Fibroblast of pulmonary artery (primary cell): Measurements from ENCODE around the gene YIPF3.
"Not testable (repeated sequence)": the region's sequence is repeated elsewhere in the genome, so short reads cannot be mapped to it uniquely, and the experiment has no call there.

ENCODE experiments used
- DNase-seq: peaks from one replicate; pipeline ENCODE4 v3.0.0-alpha.2; 2010; ENCODE audit warnings: low read depth
- H3K4me3 ChIP-seq: replicated peaks from 2 replicates; pipeline ENCODE4 v1.5.1; 2011; ENCODE audit warnings: low read depth, mild to moderate bottlenecking, control low read depth, low read length, moderate library complexity
- CTCF ChIP-seq: IDR thresholded peaks from 2 replicates; pipeline ENCODE4 v1.5.1; 2011; ENCODE audit warnings: mild to moderate bottlenecking, control low read depth, low read length, inconsistent platforms; ENCODE audit errors: missing control alignments

Gene YIPF3

GRCh38 chr6:43516697-43517504 is at the start of gene YIPF3, which contains the start of gene POLR1C:
Gene YIPF3 (minus strand): TSS chr6:43516926. CDS start chr6:43516807, 119 bp downstream.
Gene POLR1C (plus strand): TSS chr6:43517089. CDS start chr6:43517110, 21 bp downstream.
- DNase-seq, result peak; percentile 98
- no peak for TF ChIP-seq CTCF
- H3K4me3 ChIP-seq, result peak within 1 kb of the TSS; percentile 99

GRCh38 chr6:43559328-43559727 is 42.6 kb upstream of the YIPF3 start:
- no peak for DNase-seq
- no peak for TF ChIP-seq CTCF
- H3K4me3 ChIP-seq, result no peak overlapping the region

- H3K4me3 ChIP-seq, DNase-seq: not testable (repeated sequence)
Measured at GRCh38 chr6:43557620-43558019, 40.9 kb upstream of the YIPF3 start.

- DNase-seq, result no peak
- H3K4me3 ChIP-seq, result no peak overlapping the region
- TF ChIP-seq CTCF, result no peak
Measured at GRCh38 chr6:43547222-43547621, 30.5 kb upstream of the YIPF3 start.

- DNase-seq, result no peak
Measured at GRCh38 chr6:43544461-43544860, 27.7 kb upstream of the YIPF3 start.

DNA sequence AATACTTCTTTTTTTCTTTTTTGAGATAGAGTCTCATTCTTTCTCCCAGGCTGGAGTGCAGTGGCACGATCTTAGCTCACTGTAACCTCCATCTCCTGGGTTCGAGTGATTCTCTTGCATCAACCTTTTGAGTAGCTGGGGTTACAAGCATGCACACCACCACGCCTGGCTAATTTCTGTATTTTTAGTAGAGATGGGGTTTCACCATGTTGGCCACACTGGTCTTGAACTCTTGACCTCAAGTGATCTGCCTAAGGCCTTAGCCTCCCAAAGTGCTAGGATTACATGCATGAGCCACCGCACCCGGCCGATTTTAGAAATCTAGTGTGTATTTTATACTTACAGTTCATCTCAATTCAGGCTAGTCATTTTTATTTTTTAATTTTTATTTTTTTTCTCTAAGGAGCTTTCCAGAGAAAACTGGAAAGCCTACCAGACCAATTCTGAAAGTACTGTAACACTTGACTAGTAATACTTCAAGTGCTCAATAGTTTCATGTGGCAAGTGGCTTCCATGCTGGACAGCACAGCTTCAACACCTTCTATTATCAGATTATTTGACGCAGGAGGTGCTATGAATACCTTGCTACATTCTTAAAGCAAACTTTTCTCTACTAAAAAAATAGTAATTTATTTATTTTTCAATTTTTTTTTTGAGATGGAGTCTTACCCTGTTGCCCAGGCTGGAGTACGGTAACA is 25.2 kb upstream of the YIPF3 start:
- no peak for DNase-seq
- no peak overlapping the region for H3K4me3 ChIP-seq
- no peak for TF ChIP-seq CTCF

More at GRCh38 chr6:43544461-43544860, 27.7 kb upstream of the YIPF3 start:
- no peak for TF ChIP-seq CTCF
- no peak overlapping the region for H3K4me3 ChIP-seq

DNA sequence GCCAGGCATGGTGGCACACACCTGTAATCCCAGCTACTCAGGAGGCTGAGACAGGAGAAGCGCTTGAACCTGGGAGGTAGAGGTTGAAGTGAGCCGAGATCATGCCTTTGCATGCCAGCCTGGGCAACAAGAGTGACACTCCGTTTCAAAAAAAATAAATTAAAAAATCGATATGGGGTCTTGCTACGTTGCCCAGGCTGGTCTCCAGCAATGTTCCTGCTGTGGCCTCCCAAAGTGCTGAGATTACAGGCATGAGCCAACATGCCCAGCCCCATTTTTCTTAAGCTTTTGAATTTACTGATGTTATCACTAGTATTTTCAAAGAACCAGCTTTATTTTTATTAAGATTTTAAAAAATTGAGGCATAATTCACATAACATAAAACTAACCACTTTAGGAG is 23.8 kb upstream of the YIPF3 start:
- DNase-seq, result no peak
- TF ChIP-seq CTCF, result no peak
- H3K4me3 ChIP-seq, result no peak overlapping the region

DNA sequence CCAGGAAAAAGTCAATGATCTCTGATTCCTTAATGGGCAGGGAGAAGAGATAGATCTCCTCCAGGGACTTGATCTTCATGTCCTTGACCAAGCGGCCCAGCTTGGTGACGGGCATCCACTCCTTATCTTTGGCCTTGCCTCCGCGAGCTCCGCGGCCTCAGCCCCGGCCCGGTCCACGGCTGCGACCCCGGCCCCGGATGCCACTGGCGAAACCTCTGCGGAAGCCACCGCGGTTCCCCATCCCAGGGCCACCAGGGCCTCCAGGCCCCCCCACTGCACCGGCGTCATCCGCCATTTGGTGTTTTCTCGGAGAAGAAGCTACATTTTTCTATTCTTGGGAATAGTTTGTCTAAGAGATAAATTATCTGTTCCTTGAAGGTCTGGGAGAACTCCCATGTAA is 22.7 kb upstream of the YIPF3 start:
- DNase-seq, H3K4me3 ChIP-seq: not testable (repeated sequence)

GRCh38 chr6:43538986-43539385 is 22.3 kb upstream of the YIPF3 start:
- not testable (repeated sequence) for DNase-seq, H3K4me3 ChIP-seq
